HG02763 (cell line): Measurements from ENCODE around the gene PICK1.
"Not testable (repeated sequence)": the region's sequence is repeated elsewhere in the genome, so short reads cannot be mapped to it uniquely, and the experiment has no call there.

Source experiments
- ATAC-seq: cut with Tn5 transposase; IDR thresholded peaks from one replicate; pipeline ENCODE4 v1.9.1; 2021; ENCODE audit warnings: mild to moderate bottlenecking, moderate library complexity; ENCODE audit not compliant: unreplicated experiment

PICK1 gene

DNA sequence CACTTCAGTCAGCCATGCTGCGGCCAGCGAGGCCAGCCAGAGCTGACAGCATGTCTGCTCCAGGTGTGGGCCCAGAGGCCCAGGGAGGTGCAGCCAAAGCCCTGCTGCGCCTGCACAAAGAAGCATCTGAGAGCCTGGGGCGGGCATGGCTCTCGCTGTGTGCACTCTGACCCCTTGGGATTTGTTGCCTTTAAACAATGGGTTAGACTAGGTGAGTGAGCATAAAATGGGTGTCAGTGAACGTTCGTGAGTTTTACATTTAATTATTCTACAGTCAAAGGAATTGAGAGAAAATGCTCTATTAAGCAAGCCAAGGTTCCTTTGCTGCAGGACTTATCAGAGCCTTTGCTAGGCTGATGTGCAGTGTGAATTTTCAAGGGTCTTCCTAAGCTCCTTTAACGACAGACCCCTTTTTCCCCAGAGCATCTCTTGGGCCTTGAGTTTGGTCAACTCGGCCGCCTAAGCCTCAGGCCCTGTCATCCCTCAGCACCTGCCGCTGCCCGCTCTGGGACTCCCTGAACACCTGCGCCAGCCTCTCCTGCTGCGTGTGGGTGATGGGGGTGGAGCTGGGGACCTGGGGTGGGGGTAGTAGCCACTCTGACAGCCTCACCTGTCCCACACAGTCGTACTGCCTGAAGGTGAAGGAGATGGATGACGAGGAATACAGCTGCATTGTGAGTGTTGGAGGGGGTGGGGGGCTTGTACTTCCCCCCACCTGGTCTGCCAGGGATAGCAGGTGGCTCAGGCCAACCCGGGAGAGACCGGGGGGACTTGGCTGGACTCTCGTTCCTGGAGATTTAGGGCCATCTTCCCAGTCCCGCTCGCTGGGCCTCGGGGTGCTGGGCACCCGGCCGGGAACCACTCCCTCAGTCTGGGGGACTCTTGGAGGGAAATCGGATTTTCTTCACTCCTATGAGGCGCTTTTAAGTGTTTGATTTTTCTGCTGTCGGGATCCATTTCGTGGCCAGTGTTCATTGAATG lies 16.2 kb downstream of the PICK1 start:
- ATAC-seq, result no peak

DNA sequence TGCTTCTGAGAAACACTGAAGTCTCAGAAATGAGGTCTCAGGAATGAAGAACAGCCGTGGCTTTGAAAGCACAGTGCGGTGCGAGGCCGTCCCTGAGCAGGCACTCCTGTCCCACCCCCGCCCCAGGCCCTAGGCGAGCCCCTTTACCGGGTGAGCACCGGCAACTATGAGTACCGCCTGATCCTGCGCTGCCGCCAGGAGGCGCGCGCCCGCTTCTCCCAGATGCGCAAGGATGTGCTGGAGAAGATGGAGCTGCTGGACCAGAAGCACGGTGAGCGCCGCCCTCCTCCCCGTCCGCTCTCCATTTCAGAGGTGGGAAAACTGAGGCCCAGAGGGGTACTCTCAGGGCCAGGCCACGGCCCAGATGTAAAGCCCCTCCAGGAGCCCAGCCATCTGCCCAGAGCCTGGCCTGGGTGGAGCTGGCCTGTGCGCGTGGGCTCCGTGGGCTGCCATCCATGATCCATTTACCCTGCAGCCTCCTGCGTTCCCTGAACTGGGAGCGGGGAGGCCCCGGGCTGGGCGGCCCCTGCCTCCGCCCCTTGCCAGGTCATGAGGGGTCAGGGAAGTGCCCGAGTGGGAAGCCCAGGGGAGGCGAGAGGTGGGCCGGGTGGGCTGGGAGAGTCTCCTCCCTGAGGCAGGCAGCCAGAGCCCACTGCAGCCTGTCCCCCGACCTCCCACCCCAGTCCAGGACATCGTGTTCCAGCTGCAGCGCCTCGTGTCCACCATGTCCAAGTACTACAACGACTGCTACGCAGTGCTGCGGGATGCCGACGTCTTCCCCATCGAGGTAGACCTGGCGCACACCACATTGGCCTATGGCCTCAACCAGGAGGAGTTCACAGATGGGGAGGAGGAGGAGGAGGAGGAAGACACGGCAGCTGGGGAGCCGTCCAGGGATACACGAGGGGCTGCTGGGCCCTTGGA lies 17.2 kb downstream of the PICK1 start:
- no peak for ATAC-seq

DNA sequence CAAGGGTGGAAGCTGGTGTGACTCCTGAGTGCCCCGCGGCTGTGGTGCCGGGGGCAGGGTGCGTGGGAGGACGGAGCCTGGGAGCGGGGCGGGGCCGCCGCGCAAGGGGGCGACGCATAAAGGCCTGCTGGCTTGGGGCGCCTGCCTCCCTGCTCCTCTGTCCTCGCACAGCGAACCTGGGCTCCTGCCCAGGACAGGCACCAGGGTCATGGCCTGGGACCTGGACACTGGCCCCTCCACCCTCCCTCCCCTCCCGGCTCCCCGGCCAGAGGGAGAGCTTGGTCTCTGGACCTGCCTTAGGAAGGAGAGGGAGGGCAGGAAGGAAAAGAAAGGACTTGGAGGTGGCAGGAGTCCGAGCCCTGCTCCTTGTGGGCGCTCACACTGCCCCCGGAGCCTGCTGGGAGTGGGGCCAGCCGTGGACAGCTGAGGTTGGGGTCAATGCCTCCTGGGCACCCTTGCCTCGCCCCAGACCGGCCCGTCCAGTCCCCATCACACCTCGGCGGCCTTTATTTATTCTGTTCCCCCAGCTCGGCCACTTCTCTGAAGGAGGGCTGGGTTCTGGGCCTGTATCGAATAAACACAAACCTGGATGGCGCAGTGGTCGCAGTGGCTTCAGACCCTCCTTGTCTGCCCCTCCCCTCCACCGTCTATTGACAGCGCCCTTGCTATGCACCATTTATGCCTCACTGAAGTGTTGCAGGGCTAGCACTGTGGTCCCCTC lies 18.1 kb downstream of the PICK1 start:
- no peak for ATAC-seq

DNA sequence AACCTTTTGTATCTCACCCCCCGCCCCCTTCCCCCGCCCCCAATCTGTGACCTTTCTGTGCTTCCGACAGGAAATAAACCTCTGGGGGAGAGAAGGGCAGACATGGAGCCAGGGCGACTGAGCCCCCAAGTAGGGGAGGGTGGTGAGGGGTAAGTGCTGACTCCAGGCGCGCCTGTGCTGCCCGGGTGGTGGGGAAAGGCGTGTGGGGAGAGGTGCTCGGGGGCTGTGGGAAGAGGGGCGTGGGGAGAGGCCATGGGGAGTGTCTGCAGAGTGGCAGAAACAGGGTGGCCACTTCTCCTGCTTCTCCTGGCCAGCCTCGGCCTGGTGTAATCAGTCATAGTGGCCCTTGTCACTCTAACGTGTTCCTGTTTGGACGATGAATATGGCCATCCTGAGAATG lies 18.8 kb downstream of the PICK1 start:
- no peak for ATAC-seq

DNA sequence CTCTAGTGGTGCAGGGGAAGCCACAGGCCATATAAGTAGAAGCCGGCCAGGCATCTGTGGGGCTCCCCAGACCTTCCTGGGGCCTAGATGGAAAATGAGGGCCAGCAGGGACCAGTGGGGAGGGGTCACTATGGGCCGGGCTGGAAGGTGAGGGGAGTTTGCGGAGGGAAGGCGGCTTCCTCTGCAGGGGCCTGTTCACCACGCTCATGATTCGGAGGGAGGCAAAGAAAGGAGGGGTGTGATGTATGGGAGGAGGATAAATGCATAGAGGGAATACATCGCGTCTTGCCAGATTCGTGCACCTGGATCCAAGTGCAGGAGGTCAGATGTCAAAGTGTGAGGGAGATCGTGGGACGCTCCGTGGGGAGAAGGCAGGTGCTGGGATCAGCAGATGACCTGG lies 19.9 kb downstream of the PICK1 start:
- ATAC-seq, result no peak

DNA sequence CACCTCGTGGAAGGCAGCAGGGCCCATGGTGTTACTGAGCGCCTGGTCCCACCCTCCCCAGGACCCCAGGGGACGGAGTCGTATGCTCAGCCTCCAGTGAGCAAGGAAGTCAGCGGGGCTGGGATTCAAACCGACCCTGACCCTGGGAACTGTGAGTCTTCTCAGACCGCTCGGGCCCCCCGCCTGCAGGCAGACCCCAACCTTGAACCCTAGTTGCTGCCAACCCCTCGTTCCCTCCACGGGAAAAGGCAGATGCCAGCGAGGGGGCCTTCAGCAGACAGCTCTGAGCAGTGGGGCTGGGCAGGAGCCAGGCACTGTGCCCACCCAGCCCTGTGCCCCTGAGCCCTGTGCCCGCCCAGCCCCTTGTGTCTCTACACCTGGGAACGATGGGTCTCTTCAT lies 20.4 kb downstream of the PICK1 start:
- no peak for ATAC-seq

DNA sequence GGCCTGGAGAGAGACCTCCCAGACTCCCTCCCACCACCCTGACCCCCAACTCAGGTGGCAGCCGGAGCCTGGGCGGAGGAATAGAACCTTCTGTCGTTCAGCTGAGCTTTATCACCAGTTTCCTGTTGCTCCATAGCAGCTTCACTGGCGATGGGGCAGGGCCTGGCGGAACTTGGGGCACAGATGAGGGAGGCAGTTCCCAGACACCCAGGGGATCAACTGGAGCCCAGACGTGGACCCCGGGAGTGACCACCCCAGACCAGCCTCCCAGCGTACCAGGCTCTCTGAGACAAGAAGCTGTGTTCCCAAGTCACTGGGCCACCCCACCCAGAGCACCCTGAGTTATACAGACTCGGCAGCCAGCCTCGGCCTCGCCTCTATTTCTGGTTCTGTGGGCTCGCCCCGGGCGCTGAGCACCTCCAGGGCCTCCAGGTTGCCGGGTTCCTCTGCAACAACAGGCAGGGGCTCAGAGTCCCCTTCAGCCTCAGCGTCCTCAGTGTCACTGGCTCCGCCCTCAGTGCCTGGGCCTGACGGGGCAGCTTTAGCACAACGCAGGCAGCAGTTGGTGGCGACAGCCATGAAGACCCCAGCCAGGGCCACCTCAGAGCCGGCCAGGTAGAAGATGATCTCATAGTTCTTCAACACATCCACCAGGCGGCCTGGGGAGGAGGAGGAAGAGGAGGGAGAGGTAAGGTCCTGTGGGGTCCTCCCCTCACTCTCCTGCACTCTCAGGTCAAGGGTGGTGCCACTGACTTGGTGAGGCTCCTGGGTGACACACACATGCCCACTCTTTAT lies 21.0 kb downstream of the PICK1 start:
- ATAC-seq, result no peak

DNA sequence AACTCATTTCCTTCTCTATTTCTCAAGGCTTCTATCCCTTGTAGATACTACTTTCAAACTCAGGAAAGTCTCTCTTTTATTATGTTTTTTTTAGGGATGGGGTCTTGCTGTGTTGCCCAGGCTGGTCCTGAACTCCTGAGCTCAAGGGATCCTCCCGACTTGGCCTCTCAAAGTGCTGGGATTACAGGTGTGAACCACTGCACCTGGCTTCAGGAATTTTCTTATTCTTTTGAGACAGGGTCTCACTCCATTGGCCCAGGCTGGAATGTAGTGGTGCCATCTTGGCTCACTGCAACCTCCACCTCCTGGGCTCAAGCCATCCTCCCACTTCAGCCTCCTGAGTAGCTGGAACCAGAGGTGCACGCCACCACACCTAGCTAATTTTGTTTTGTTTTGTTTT lies 22.0 kb downstream of the PICK1 start:
- not testable (repeated sequence) for ATAC-seq

DNA sequence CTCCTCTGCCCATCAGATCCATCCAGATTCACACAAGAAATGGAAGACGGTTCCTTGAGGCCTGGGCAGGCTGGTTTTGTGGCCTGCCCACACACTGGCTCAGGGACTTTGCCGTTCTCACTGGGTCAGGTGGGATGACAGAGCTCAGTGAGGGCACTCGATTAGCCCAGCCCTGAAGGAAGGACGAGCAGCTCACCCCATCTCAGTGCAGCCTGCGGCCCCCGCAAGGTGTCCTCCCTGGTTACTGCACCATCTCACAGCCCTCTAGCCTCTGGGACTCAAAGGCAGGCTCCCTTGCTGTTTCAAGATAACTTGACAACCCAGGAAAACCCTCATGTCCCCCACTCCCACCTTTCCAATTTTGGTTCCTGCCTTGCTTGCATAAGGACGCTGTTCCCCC lies 22.6 kb downstream of the PICK1 start:
- no peak for ATAC-seq

DNA sequence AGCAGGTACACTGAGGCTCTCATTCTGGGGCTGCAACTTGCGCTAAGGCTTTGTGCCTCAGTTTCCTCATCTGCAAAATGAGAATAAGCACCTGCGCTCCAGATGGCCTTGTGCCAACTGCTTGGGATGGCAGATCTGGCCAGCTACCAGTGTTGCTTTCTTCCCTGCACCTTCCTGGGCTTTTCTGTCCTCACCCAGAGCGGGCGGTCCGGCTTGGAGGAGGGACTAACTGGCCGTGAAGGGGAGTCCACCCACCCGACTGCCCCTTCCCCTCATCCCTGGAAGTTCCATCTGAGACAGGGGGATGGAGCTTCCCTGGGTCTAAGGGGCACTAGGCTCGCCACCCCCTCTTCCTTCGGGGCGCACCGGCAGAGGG lies 23.3 kb downstream of the PICK1 start:
- no peak for ATAC-seq

DNA sequence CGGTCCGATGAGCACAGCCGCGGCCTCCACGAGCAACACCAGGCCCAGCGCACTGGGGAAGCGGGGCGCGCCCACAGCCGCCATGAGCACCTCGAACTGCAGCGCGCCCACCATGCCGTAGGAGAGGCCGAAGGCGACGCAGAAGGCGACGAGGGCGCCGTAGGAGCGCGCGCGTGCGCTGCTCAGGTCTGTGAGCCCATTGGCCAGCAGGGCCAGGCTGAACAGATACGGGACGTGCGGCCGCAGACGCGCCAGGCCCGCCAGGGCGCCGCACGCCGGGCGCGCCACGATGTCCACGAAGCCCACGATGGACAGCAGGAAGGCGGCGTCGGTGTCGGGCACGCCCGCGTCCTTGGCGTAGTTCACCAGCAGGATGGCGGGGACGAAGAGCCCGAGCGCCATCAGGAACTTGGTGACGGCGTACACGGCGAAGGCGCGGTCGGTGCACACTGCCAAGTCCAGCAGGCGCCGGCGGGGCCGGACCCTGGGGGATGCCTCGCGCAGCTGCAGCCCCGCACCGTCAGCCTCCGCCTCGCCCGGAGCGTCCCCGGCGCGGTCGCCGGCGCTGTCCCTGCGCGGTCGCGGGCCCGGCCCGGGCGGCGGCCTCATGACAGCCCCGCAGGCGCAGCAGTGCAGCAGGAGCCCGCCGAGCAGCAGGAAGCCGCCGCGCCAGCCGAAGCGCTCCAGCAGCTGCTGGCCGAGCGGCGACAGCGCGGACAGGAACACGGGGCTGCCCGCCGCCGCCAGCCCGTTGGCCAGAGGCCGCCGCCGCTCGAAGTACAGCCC lies 23.8 kb downstream of the PICK1 start:
- no peak for ATAC-seq

DNA sequence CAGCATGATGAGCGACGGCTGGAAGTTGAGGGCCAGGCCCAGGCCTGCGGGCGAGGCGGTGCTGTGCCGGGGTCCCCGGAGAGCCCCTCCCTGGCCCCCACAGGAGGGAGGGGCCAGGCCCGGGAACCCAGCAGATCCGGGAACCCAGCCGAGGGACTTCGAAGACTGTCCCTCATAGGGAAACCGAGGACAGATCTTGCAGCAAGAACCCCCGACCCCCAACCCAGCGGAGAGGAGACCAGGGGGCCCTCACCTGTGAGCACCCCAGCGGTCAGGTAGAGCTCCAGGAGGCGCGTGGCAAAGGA lies 24.4 kb downstream of the PICK1 start:
- ATAC-seq, result no peak

DNA sequence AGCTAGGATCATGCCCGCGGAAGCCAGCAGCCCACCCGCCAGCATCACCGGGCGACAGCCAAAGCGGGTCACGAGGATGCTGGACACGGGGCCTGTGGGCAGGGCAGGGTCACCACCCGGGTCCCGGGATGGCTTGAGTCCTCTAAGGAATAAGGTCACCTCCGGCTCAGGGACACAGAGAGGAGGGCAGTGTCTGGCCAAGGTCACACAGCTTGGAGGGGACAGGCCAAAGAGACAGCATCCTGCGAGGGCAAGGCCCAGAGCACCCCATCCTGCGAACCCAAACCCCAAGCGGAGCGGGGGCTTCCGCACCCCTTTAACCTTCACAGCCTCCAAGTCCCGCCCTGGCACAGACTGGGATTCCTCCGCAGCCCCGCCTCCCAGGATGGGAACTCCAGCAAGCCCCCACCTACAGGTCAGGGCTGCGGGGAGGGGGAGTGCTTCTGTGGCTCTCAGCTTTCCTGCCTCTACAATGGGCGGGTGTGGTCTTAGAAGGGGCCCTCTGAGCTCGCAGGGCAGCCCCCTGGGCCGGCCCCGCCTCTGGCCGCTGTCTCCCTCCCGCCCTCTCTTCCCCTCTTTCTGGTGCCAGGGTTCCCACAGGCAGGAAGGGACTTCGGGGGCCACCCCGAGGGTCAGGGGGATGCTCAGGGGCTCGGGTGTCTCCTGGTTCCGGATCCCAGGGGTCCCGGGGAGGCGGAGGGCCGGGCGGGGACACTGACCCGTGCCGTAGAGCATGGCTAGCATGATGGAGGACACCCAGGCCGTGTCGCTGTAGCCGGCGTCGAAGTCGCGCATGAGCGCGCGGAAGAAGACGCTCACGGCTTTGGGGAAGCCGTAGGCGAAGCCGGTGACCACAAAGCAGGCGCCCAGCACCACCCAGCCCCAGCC lies 25.0 kb downstream of the PICK1 start:
- ATAC-seq, result no peak

DNA sequence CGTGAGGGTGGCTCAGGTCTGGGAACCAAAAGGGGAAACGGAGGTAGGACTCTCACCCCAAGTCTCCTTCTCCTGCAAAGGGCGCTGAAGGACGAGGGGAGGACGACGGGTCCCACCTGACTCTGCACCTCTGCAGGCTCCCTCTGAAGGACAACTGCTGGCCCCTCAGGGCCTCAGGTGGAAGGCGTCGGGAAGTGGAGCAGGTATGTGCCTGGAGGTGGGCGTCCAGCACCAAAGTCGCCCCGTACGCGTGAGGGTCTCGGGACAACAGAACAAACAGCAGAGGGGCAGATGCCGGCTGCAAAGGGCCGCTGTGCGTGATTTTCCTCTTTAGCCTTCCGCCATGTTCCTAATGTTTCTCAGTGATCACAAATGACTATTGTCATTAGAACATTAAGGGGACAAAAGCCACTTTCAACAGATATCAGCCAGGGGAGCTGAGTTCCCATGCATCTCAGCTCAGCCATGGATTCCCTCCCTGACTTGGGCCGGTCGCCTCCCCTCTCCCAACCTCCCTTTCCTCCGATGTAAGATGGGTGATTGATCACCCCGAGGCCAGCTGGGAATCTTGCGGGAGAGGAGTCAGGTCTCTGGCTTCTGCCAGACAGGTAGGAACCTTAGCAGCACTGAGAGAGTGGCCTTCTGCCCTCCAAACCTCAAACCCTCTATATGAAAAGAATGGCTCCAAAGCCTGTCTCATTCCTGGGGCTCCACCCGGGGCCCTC lies 25.9 kb downstream of the PICK1 start:
- no peak for ATAC-seq

DNA sequence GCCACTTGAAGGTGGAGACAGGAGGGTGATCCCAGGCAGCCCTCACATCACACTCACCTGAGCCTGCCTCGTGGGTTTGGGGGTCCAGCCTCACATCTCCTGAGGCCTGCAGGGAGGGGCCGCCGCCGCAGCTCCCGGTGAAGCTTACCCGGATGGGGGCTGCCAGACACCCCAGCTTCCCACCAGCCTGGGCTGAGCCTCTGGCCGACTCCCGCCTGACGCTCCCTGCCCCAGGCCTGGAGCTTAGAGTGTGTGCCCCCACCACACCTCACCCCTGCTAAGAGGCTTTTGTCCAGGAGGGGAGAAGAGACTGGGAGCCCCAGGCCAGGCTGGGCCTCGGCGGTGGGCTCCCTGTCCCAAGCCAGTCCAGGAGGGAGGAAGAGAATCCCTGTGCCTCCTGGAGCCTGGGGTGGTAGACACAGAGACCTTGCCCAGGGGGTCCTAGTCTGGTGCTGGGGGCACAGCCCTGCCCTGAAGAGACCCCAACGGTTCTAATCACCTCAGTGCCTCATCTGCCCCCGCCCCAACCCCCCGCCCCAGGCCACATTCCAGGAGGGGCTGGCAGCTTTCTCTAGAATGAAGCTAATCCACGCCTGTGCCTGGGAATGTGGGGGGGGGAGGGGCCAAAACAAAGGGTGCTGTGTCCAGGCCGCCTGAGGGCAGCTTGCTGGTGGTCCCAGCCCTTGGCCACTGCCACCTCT lies 26.9 kb downstream of the PICK1 start, which contains the start of gene SLC16A8:
SLC16A8 (minus strand) TSS at position 254 of the 701 bp plus-strand sequence. CDS start 1,311 bp downstream, outside the sequence.
- no peak for ATAC-seq

DNA sequence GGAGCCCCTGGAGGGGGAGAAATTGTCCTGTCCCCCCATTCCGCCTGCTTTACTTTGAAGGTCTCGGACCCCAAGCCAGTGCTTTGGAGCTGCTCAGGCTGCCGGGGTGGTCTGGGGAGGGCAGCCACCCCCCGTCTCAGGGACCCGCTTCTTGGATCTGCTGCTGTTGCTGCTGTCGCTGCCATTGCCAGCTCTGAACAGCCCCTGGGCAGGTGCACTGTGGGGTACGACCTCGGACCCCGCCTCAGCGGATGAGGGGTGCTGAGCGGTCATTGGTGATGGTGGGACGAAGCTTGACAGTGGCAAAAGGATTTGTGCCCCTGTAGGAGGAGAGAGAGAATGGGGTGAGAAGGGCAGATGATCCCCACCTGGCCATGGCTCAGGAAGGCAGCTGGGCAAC lies 27.9 kb downstream of the PICK1 start:
- no peak for ATAC-seq

DNA sequence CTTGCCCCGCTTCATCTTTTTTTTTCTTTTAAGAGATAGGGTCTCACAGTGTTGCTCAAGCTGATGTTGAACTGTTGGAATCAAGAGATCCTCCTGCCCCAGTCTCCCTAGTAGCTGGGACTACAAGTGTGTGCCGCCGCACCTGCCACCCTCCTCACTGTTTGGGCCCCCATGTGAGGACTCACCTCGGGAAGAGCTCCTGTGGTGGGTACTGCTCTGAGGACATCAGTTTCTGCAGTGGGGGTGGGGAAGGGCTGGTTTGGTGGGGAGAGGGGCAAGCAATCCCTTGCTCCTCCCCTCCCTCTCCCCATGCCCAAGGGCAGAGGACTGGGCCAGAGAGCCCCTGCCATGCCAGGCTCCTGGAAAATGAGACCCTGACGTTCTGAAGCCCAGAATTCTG lies 28.3 kb downstream of the PICK1 start:
- no peak for ATAC-seq
